Hematopoietic multipotent progenitor cell treated with erythropoietin and hydrocortisone succinate and interleukin-3 and kit ligand, for 4 days (in vitro differentiated cells): ENCODE results near the gene SLC26A1.
"Not testable (repeated sequence)": the region's sequence is repeated elsewhere in the genome, so short reads cannot be mapped to it uniquely, and the experiment has no call there.

ENCODE experiments used
- DNase-seq: peaks from one replicate; pipeline ENCODE4 v3.0.0-alpha.2; 2015

SLC26A1 gene

GRCh38 chr4:1012034-1012739 lies 19.0 kb upstream of the SLC26A1 start:
- peak; percentile 68 for DNase-seq

- DNase-seq: no peak
Measured at GRCh38 chr4:1011666-1012033, 18.4 kb upstream of the SLC26A1 start.

- DNase-seq: peak; percentile 96
Measured at GRCh38 chr4:1011022-1011665, 17.9 kb upstream of the SLC26A1 start, which contains the start of gene FGFRL1. TSS of gene FGFRL1 (plus strand) at chr4:1011626. CDS start at chr4:1012486, 860 bp downstream.

- DNase-seq: peak; percentile 89
Measured at GRCh38 chr4:1010395-1011021, 17.3 kb upstream of the SLC26A1 start.

GRCh38 chr4:1009542-1010394 lies 16.6 kb upstream of the SLC26A1 start:
- DNase-seq: peak; percentile 74

- peak; percentile 18 for DNase-seq
Measured at GRCh38 chr4:1008840-1009541, 15.8 kb upstream of the SLC26A1 start.

- no peak for DNase-seq
Measured at GRCh38 chr4:1006856-1007255, 13.7 kb upstream of the SLC26A1 start.

- peak; percentile 1 for DNase-seq
Measured at GRCh38 chr4:1004557-1005485, 11.6 kb upstream of the SLC26A1 start.

GRCh38 chr4:1004071-1004418 lies 10.8 kb upstream of the SLC26A1 start:
- no peak for DNase-seq

GRCh38 chr4:1003271-1004070 lies 10.3 kb upstream of the SLC26A1 start:
- DNase-seq: no peak

GRCh38 chr4:1002631-1003251 lies 9.5 kb upstream of the SLC26A1 start:
- DNase-seq: no peak

- DNase-seq: peak; percentile 65
Measured at GRCh38 chr4:1002131-1002630, 9.0 kb upstream of the SLC26A1 start.

- no peak for DNase-seq
Measured at GRCh38 chr4:1001561-1002130, 8.4 kb upstream of the SLC26A1 start.

GRCh38 chr4:1000686-1001260 lies 7.6 kb upstream of the SLC26A1 start:
- DNase-seq: no peak

GRCh38 chr4:999882-1000425 lies 6.8 kb upstream of the SLC26A1 start:
- DNase-seq: no peak

GRCh38 chr4:999240-999863 lies 6.1 kb upstream of the SLC26A1 start:
- DNase-seq: not testable (repeated sequence)

GRCh38 chr4:998096-998691 lies 5.0 kb upstream of the SLC26A1 start:
- no peak for DNase-seq
